Prostate gland (tissue), 2 donors: ENCODE results near the gene VSTM2B. TPM values are rescaled to one million over a fixed set of nuclear protein-coding genes. Genes with fewer than 3 reads are reported as not detected.

ENCODE experiments used
- DNase-seq: peaks from one replicate; pipeline ENCODE4 v3.0.0-alpha.2; 2019; ENCODE audit warnings: low spot score
- H3K27ac ChIP-seq, 2 donors: fragments of 200-600 bp; sonication (generic); 2 replicates each; pipeline ENCODE4 v1.5.1; 2017 to 2019
- H3K27me3 ChIP-seq: fragments of 200-600 bp; sonication (generic); replicated peaks from 2 replicates; pipeline ENCODE4 v1.5.1; 2019; ENCODE audit not compliant: insufficient read depth
- H3K36me3 ChIP-seq, 2 donors: fragments of 200-600 bp; sonication (generic); 1 replicate in 1 of 2; 2 replicates in 1 of 2; pipeline versions ENCODE4 v1.5.1 to v1.8.1; 2017 to 2019
- H3K4me1 ChIP-seq: fragments of 200-600 bp; sonication (generic); replicated peaks from 2 replicates; pipeline ENCODE4 v1.5.1; 2019
- H3K4me3 ChIP-seq, 2 donors: fragments of 200-600 bp; sonication (generic); 2 replicates each; pipeline ENCODE4 v1.5.1; 2017 to 2019
- H3K9me3 ChIP-seq: fragments of 200-600 bp; sonication (generic); 2 replicates; pipeline ENCODE4 v1.5.1; 2017
- POLR2A ChIP-seq: fragments of 450-650 bp; IDR thresholded peaks from one replicate; pipeline ENCODE4 v1.6.1; 2016; ENCODE audit warnings: antibody characterized with exemption, mild to moderate bottlenecking
- POLR2AphosphoS5 ChIP-seq: sonication (generic); formaldehyde crosslinking; IDR thresholded peaks from one replicate; pipeline ENCODE4 v1.6.1; 2017; ENCODE audit warnings: antibody characterized with exemption
- WGBS: methylation state at CpG from one replicate; pipeline ENCODE4 v1.1.5; 2018; 5-methylcytosine and 5-hydroxymethylcytosine counted together
- intact Hi-C: fragments of 100-400 bp; cut with DNase I; formaldehyde crosslinking; loops from one replicate; pipeline ENCODE4 v1.14.2; 2022
- total RNA-seq, 2 donors: library from RNA; depleted of rRNA; stranded (reverse); fragments of >200 nt; gene quantifications; one replicate each; pipeline ENCODE4 v1.1.0, GENCODE V29; 2016
- TF ChIP-seq, protein P1 (sequence below), 4 experiments: fragments of 200-600 bp in 2 of 4; fragments of 450-650 bp in 2 of 4; sonication (generic) in 2 of 4; IDR thresholded peaks; 1 replicate in 3 of 4; 2 replicates in 1 of 4; pipeline ENCODE4 v1.5.1; 2016 to 2019; ENCODE audit warnings: antibody characterized with exemption in 4 of 4, mild to moderate bottlenecking in 2 of 4, moderate library complexity in 2 of 4

Gene VSTM2B
- total RNA-seq, 2 donors from 2014 or later, result not detected

GRCh38 chr19:29504454-29504853, 21.3 kb upstream of the VSTM2B start:
- no peak for DNase-seq
- Histone ChIP-seq H3K27ac (no peak overlapping the region), H3K9me3 (no peaks in the 10 kb centered on the region), H3K4me1 (no peaks in the 10 kb centered on the region), H3K27me3 (no peaks in the 10 kb centered on the region), H3K36me3 (no peaks in the 10 kb centered on the region), H3K4me3 (no peak overlapping the region)
- TF ChIP-seq, protein P1, sequence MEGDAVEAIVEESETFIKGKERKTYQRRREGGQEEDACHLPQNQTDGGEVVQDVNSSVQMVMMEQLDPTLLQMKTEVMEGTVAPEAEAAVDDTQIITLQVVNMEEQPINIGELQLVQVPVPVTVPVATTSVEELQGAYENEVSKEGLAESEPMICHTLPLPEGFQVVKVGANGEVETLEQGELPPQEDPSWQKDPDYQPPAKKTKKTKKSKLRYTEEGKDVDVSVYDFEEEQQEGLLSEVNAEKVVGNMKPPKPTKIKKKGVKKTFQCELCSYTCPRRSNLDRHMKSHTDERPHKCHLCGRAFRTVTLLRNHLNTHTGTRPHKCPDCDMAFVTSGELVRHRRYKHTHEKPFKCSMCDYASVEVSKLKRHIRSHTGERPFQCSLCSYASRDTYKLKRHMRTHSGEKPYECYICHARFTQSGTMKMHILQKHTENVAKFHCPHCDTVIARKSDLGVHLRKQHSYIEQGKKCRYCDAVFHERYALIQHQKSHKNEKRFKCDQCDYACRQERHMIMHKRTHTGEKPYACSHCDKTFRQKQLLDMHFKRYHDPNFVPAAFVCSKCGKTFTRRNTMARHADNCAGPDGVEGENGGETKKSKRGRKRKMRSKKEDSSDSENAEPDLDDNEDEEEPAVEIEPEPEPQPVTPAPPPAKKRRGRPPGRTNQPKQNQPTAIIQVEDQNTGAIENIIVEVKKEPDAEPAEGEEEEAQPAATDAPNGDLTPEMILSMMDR (IDR thresholded peaks at IDR 0.05), result no peak
- TF ChIP-seq POLR2AphosphoS5, result no peak
- TF ChIP-seq POLR2A, result no peak
- WGBS, result 81% methylated on average over 8 of the region's 8 CpGs
- intact Hi-C loops, result no loop called here

GRCh38 chr19:29505097-29505824, 20.5 kb upstream of the VSTM2B start:
- H3K9me3 ChIP-seq, result no peaks in the 10 kb centered on the region
- intact Hi-C loops, result no loop called here
- H3K4me1 ChIP-seq, result no peaks in the 10 kb centered on the region
- no peak for DNase-seq
- 77% methylated on average over 13 of the region's 13 CpGs for whole genome bisulfite sequencing
- TF ChIP-seq POLR2A, result no peak
- no peak for TF ChIP-seq POLR2AphosphoS5
- TF ChIP-seq, protein P1 (IDR thresholded peaks at IDR 0.05), result no peak
- no peaks in the 10 kb centered on the region for H3K36me3 ChIP-seq
- no peak overlapping the region for H3K4me3 ChIP-seq
- no peak overlapping the region for H3K27ac ChIP-seq
- no peaks in the 10 kb centered on the region for H3K27me3 ChIP-seq

- Histone ChIP-seq H3K9me3 (no peaks in the 10 kb centered on the region), H3K4me3 (no peak overlapping the region), H3K27me3 (no peaks in the 10 kb centered on the region), H3K36me3 (no peaks in the 10 kb centered on the region), H3K4me1 (no peaks in the 10 kb centered on the region), H3K27ac (no peak overlapping the region)
- WGBS, result 73% methylated on average over 1 of the region's 1 CpG
- intact Hi-C loops, result no loop called here
- no peak for DNase-seq
- TF ChIP-seq POLR2A (no peak), POLR2AphosphoS5 (no peak)
- TF ChIP-seq, protein P1 (IDR thresholded peaks at IDR 0.05), result no peak
Observed at GRCh38 chr19:29506619-29506911, 19.2 kb upstream of the VSTM2B start.

DNA sequence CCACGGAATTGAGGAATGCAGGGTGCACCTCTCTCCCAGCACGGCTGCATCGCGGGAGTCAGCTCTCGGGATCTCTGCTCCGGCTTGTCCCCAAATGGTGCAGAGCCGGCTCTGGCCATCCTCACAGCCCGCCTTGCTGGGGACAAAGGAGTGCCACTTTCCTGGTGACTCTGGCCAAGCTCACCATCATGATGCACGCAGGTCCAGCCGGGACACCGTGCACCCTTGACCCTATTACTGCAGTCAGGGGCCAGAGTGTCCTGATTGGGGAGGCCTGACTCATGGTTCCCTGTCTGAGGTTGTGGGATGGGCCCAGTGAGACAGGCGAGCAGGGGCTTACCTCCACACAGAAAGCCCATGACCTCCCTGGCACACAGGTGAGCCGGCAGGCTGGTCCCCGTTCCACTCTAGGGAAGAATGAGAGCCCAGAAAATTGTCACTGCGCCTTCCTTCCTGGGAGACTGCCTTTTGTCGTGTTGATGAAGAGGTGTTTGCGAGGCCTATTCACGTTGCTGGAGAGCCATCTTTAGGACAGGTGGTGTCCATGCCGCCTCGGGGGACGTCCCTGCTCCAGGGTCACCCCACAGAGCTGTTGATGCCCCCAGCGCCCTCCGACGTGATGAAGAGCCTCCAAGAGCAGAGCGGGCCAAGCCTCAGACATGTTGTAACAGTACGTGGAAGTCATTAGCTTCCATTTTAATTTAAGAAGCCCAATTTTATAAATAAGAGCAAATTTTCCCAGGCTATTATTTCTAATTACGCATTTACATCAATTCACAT, 18.5 kb upstream of the VSTM2B start:
- H3K9me3 ChIP-seq, result no peaks in the 10 kb centered on the region
- WGBS, result 78% methylated on average over 27 of the region's 27 CpGs
- intact Hi-C loops, result no loop called here
- no peak for DNase-seq
- H3K4me3 ChIP-seq, result no peak overlapping the region
- no peak overlapping the region for H3K27ac ChIP-seq
- H3K4me1 ChIP-seq, result no peaks in the 10 kb centered on the region
- TF ChIP-seq, protein P1 (IDR thresholded peaks at IDR 0.05), result no peak
- no peak for TF ChIP-seq POLR2AphosphoS5
- no peak for TF ChIP-seq POLR2A
- no peaks in the 10 kb centered on the region for H3K27me3 ChIP-seq
- H3K36me3 ChIP-seq, result no peaks in the 10 kb centered on the region

DNA sequence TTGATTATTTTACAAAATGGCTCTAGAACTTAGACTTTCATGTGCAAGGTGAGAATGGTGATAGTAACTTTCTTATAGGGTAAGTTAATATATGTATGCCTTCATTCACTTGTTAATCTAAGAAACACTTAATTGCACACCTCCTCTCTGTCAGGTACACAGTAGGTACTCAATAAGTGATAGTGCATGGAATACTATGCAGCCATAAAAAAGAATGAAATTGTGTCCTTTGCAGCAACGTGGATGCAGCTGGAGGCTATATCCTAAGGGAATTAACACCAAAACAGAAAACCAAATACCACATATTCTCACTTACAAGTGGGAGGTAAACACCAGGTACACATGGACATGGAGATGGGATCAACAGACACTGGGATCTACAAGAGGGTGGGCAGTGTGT, 17.6 kb upstream of the VSTM2B start:
- Histone ChIP-seq H3K4me1 (no peaks in the 10 kb centered on the region), H3K27me3 (no peaks in the 10 kb centered on the region), H3K36me3 (no peaks in the 10 kb centered on the region), H3K4me3 (no peak overlapping the region), H3K27ac (no peak overlapping the region), H3K9me3 (no peaks in the 10 kb centered on the region)
- intact Hi-C loops, result no loop called here
- TF ChIP-seq, protein P1 (IDR thresholded peaks at IDR 0.05), result no peak
- no peak for TF ChIP-seq POLR2A
- TF ChIP-seq POLR2AphosphoS5, result no peak
- 65% methylated on average over 1 of the region's 1 CpG for WGBS
- DNase-seq, result no peak
